NCI-H1930 (cell line): Measurements from ENCODE around the gene GJC2.
"Not testable (repeated sequence)": the region's sequence is repeated elsewhere in the genome, so short reads cannot be mapped to it uniquely, and the experiment has no call there.

Source experiments
- DNase-seq, 2 experiments: peaks; one replicate each; lab custom pipeline; 2025; lab: John Stamatoyannopoulos, UW

Gene GJC2

GRCh38 chr1:228149406-228150119, at the start of gene GJC2:
GJC2 (plus strand) TSS chr1:228149930; CDS start chr1:228157759, 7,829 bp downstream.
- no peak for DNase-seq

GRCh38 chr1:228100822-228101613, 48.7 kb upstream of the GJC2 start:
- DNase-seq = no peak

GRCh38 chr1:228101614-228101993, 48.1 kb upstream of the GJC2 start:
- no peak for DNase-seq

- DNase-seq = peak in 1 of 2 experiments; percentile 9
These were observed 47.5 kb upstream of the GJC2 start for GRCh38 chr1:228101994-228102790.

GRCh38 chr1:228102791-228103620, 46.7 kb upstream of the GJC2 start, which contains the start of gene C1orf35:
C1orf35 (minus strand) TSS chr1:228103325; CDS start chr1:228103227, 98 bp downstream.
- peak; percentile 91 to 94 for DNase-seq

GRCh38 chr1:228104526-228105269, 45.0 kb upstream of the GJC2 start:
- no peak for DNase-seq

- no peak for DNase-seq
These were observed 44.3 kb upstream of the GJC2 start for GRCh38 chr1:228105270-228105995.

GRCh38 chr1:228105996-228106799, 43.5 kb upstream of the GJC2 start:
- DNase-seq = no peak

GRCh38 chr1:228106800-228107054, 43.0 kb upstream of the GJC2 start:
- no peak for DNase-seq

- DNase-seq = no peak
These were observed 42.1 kb upstream of the GJC2 start for GRCh38 chr1:228107636-228108035.

GRCh38 chr1:228108055-228108690, 41.6 kb upstream of the GJC2 start:
- DNase-seq = no peak

- no peak for DNase-seq
These were observed 41.0 kb upstream of the GJC2 start for GRCh38 chr1:228108742-228109072.

- peak; percentile 93 to 96 for DNase-seq
These were observed 40.4 kb upstream of the GJC2 start, which contains the start of gene MRPL55 for GRCh38 chr1:228109073-228109961. MRPL55 (minus strand) TSS chr1:228109299; CDS start chr1:228108260, 1,039 bp downstream.

- no peak for DNase-seq
These were observed 39.7 kb upstream of the GJC2 start for GRCh38 chr1:228109962-228110488.

GRCh38 chr1:228110556-228110955, 39.2 kb upstream of the GJC2 start:
- no peak for DNase-seq

- not testable (repeated sequence) for DNase-seq
These were observed 38.4 kb upstream of the GJC2 start for GRCh38 chr1:228111315-228111714.

GRCh38 chr1:228112167-228112566, 37.6 kb upstream of the GJC2 start:
- no peak for DNase-seq

GRCh38 chr1:228112617-228113016, 37.1 kb upstream of the GJC2 start:
- no peak for DNase-seq
